ENCODE measurements around the gene SYNJ1.

DNA sequence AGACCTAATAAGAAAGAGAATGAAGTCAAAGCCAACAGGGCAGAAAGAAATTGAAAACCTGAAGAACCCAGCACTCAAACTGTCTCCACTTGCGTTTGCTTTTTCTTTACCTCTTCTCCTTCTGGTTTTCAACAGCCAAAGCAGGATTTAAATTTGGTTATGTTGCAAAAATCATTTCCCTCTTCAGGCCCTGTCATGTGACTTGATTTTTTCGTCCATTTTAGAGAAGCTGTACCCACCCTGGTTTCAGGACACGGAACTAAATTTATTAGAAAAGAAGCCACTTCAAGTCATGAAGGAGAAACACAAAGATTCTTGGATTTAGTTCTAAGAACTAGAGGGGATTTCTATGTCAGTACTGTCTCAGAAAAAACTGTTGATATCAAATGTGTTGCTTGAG lies 1.0 kb upstream of the SYNJ1 start:
- TF ChIP-seq, protein P1, sequence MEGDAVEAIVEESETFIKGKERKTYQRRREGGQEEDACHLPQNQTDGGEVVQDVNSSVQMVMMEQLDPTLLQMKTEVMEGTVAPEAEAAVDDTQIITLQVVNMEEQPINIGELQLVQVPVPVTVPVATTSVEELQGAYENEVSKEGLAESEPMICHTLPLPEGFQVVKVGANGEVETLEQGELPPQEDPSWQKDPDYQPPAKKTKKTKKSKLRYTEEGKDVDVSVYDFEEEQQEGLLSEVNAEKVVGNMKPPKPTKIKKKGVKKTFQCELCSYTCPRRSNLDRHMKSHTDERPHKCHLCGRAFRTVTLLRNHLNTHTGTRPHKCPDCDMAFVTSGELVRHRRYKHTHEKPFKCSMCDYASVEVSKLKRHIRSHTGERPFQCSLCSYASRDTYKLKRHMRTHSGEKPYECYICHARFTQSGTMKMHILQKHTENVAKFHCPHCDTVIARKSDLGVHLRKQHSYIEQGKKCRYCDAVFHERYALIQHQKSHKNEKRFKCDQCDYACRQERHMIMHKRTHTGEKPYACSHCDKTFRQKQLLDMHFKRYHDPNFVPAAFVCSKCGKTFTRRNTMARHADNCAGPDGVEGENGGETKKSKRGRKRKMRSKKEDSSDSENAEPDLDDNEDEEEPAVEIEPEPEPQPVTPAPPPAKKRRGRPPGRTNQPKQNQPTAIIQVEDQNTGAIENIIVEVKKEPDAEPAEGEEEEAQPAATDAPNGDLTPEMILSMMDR (IDR thresholded peaks at IDR 0.05 in 2 of 3, conservative IDR thresholded peaks at IDR 0.05 in 1 of 3; ENCODE audit: control insufficient read depth in 2 of 3, extremely low read depth in 1 of 3, insufficient read depth in 1 of 3, low read depth in 3 of 3, low read length in 3 of 3) = no peak
- TF ChIP-seq TARDBP (IDR thresholded peaks at IDR 0.05; ENCODE audit: borderline replicate concordance) (no peak), POLR2AphosphoS5 (IDR thresholded peaks at IDR 0.05; ENCODE audit: low read length) (no peak), RAD21 (IDR thresholded peaks at IDR 0.05; ENCODE audit: insufficient read depth, low read depth, low read length) (no peak), ZNF384 (IDR thresholded peaks at IDR 0.05; ENCODE audit: borderline replicate concordance, low read depth, low read length) (no peak), ZNF24 (IDR thresholded peaks at IDR 0.05) (no peak), CBFB (IDR thresholded peaks at IDR 0.05; ENCODE audit: low read depth) (no peak), TBL1XR1 (IDR thresholded peaks at IDR 0.05; ENCODE audit: low read depth, low read length) (no peak), PAX5 (IDR thresholded peaks at IDR 0.05; ENCODE audit: borderline replicate concordance, low read depth, low read length) (no peak), ZNF207 (IDR thresholded peaks at IDR 0.05; ENCODE audit: borderline replicate concordance) (no peak), GATAD2B (conservative IDR thresholded peaks at IDR 0.05; ENCODE audit: low read depth) (no peak)
